ENCODE measurements around the gene TXN2.
"Not testable (repeated sequence)": the region's sequence is repeated elsewhere in the genome, so short reads cannot be mapped to it uniquely, and the experiment has no call there.

TXN2 gene

DNA sequence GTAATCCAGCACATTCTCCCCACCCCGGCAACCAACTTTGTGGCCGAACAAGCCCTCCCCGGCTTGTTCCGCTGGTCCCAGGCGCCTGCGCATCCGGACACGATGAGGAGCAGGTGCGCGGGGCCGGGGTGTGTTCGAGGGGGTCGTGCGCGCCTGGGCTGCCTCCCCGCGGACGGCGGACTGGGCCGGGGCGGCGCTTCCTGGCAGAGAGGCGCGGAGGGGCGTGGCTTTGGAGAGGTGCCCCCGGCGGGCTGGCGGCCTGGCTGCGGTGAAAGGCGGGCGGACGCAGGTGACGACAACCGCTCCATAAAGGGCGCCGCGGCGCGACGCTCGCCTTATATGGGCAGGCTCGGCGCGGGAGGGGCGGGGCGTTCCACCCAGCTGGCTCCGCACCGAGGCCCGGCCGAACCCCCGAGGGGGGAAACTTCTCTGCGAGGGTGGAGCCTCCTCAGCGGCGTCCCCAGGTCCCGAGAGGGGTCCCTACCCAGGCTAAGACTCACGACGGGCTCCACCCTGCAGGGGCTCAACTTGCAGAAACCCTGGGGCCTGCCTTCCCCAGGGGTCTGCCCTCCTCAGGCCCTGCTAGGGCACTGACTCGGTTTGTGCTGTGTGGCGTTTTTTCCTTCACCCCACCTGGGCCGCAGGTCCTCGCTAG, 26.4 kb downstream of the TXN2 start:
- DNase-seq (ENCODE audit: low read depth), result peak; percentile 72
- TF ChIP-seq, protein P1, sequence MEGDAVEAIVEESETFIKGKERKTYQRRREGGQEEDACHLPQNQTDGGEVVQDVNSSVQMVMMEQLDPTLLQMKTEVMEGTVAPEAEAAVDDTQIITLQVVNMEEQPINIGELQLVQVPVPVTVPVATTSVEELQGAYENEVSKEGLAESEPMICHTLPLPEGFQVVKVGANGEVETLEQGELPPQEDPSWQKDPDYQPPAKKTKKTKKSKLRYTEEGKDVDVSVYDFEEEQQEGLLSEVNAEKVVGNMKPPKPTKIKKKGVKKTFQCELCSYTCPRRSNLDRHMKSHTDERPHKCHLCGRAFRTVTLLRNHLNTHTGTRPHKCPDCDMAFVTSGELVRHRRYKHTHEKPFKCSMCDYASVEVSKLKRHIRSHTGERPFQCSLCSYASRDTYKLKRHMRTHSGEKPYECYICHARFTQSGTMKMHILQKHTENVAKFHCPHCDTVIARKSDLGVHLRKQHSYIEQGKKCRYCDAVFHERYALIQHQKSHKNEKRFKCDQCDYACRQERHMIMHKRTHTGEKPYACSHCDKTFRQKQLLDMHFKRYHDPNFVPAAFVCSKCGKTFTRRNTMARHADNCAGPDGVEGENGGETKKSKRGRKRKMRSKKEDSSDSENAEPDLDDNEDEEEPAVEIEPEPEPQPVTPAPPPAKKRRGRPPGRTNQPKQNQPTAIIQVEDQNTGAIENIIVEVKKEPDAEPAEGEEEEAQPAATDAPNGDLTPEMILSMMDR (conservative IDR thresholded peaks at IDR 0.05; ENCODE audit: low read depth, low read length), result no peak
- peak overlapping the region; percentile 50 for H3K4me3 ChIP-seq (ENCODE audit: low read length)

DNA sequence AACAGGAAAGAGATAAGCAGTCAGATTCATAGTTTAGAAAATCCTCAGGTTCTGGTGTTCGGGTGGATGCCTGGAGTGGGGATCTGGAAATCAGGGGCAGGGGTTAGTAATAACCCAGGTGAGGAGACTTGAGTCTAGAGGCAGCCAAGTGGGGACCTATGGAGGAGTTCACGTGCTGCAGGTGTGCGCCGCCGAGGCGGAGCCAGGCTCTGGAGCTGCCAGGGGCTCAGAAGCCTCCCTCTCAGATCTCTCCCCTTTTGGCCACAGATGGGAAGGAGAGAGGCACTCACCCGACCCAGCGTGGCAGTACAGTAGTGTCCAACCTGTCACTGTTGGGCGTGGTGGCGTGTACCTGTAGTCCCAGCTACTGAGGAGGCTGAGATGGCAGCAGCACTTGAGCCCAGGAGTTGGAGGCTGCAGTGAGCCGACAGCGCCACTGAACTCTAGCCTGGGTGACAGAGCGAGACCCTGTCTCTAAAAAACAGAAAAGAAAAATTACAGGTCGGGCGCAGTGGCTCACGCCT, 27.5 kb downstream of the TXN2 start:
- H3K4me3 ChIP-seq (ENCODE audit: low read length), result no peak overlapping the region
- no peak for DNase-seq (ENCODE audit: low read depth)

DNA sequence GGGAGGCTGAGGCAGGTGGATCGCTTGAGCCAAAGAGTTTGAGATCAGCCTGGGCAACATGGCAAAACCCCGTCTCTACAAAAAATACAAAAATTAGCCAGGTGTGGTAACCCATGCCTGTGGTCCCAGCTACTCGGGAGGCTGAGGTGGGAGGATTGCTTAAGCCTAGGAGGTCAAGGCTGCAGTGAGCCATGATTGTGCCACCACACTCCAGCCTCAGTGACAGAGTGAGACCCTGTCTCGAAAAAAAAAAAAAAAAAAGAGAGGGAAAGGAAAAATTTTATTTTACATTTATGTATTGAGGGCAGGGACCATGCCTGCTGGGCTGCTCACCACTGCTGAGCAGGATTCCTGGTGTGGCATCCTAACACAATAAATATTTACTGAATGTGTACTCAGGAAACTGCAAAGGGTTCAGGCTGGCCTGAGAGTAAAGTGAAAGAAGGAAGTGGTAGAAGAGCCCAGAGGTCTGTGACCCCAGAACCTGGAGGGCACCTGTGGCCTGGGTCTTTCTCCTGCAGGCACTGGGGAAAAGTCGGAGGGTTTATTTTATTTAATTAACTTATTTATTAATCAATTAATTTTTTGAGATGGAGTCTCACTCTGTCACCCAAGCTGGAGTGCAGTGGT, 28.3 kb downstream of the TXN2 start:
- not testable (repeated sequence) for H3K4me3 ChIP-seq (ENCODE audit: low read length); DNase-seq (ENCODE audit: low read depth)

More for the DNA sequence above, 27.5 kb downstream of the TXN2 start:
- TF ChIP-seq, protein P1 (conservative IDR thresholded peaks at IDR 0.05; ENCODE audit: low read depth, low read length), result no peak

DNA sequence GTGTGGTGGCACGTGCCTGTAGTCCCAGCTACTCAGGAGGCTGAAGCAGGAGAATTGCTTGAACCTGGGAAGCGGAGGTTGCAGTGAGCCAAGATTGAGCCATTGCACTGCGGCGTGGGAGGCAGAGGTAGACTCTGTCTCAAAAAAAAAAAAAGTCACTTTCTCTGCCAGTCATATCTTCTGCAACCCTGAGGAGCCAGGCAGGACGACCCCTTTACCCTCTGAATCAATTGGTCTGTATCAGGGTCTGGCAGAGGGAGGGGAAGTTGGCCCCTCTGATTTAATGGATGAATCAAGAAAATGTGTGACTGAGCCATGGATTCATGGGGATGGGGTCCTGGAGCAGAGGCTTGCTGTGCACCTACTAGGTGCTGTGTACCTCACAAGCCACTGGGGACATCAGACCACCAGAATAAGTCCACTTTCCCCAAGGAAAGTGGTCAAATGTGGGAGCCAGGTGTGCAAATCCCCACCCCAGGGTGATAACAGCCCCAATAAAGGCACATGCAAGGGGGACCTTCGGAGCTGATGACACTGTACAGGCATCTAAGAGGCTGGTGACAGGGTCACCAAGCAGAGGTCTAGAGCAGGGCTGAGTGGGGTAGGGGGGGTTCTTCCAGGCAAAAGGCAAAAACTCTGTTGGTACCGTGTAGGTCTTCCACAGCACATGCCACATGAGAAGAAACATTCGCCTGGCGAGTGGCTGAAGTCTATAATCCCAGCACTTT, 29.0 kb downstream of the TXN2 start:
- no peak overlapping the region for H3K4me3 ChIP-seq (ENCODE audit: low read length)

DNA sequence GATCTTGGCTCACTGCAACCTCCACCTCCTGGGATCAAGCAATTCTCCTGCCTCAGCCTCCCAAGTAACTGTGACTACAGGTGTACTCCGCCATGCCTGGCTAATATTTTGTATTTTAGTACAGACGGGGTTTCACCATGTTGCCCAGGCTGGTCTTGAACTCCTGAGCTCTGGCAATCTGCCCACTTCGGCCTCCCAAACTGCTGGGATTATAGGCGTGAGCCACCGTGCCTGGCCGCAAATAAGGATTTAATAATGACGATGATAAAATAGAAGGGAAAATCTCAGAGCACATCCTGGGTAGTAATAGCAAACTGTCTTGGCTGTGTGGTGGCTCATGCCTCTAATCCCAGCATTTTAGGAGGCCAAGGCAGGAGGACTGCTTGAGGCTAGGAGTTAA, 30.5 kb downstream of the TXN2 start:
- DNase-seq (ENCODE audit: low read depth); H3K4me3 ChIP-seq (ENCODE audit: low read length): not testable (repeated sequence)

More for the DNA sequence above, 29.0 kb downstream of the TXN2 start:
- DNase-seq (ENCODE audit: low read depth), result no peak
- TF ChIP-seq, protein P1 (conservative IDR thresholded peaks at IDR 0.05; ENCODE audit: low read depth, low read length), result no peak

DNA sequence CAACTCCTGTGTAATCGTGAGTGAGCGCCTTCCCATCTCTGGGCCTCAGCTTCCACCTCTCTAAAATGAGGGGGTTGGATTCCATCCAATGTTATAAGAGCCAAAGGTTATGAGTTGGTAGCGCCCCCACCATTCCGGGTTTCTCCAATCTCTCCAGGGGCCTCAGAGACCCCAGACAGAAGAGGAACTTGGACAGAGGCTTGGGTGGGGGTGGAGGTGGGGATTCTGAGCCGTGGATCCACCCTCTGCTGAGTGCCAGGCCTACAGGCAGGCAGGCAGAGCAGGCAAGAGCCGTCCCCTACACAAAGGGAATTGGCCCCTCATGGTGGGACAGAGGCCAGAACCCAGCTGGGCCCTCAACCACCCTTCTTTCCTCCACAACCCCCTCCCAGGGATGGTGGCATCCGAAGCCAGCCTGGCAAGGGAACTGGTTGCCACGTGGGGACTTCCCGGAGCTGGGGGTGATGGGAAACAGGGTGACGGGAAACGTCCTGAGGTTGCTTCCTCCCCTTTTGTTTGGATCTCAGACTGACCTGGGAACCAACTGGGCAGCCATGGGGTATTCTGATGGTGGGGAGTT, 31.8 kb downstream of the TXN2 start:
- TF ChIP-seq, protein P1 (conservative IDR thresholded peaks at IDR 0.05; ENCODE audit: low read depth, low read length), result no peak
- H3K4me3 ChIP-seq (ENCODE audit: low read length), result no peak overlapping the region
- no peak for DNase-seq (ENCODE audit: low read depth)

DNA sequence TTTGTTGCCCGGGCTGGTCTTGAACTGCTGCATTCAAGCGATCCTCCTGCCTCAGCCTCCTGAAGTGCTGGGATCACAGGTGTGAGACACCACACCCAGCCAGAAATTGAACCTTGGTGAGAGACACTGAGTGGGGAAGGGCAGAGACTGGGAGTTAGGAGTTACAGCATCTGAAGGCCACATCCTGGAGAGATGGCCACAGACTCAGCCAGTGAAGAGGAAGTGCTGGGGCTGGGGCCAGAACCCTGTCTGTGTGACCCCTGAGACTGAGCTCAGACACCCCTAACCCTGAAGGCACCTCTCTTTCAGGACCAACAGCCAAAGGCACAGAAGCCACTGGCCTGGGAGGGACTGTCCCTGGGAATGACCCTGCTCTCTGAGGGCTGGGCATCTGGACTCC, 33.8 kb downstream of the TXN2 start:
- TF ChIP-seq, protein P1 (conservative IDR thresholded peaks at IDR 0.05; ENCODE audit: low read depth, low read length), result no peak
- H3K4me3 ChIP-seq (ENCODE audit: low read length), result no peak overlapping the region
- DNase-seq (ENCODE audit: low read depth), result no peak
